Rectal smooth muscle tissue (tissue), 1 donor: ENCODE results near the gene TNFRSF9.
A peak's percentile ranks its signal among the peaks of the same experiment; 100 is the strongest.

Experiments used
- H3K27ac ChIP-seq: one replicate; pipeline ENCODE4 v1.7.0; 2013; ENCODE audit warnings: low read depth, low read length, inconsistent platforms
- H3K27me3 ChIP-seq: one replicate; pipeline ENCODE4 v1.7.0; 2013; ENCODE audit warnings: low read length; ENCODE audit not compliant: control insufficient read depth, insufficient read depth
- H3K36me3 ChIP-seq: one replicate; pipeline ENCODE4 v1.7.0; 2013; ENCODE audit warnings: low read length; ENCODE audit not compliant: control insufficient read depth, insufficient read depth
- H3K4me1 ChIP-seq: one replicate; pipeline ENCODE4 v1.7.0; 2013; ENCODE audit warnings: low read length; ENCODE audit not compliant: control insufficient read depth, insufficient read depth
- H3K4me3 ChIP-seq: one replicate; pipeline ENCODE4 v1.7.0; 2013; ENCODE audit warnings: low read length
- H3K9ac ChIP-seq: one replicate; pipeline ENCODE4 v1.7.0; 2013; ENCODE audit warnings: low read length

Gene TNFRSF9

DNA sequence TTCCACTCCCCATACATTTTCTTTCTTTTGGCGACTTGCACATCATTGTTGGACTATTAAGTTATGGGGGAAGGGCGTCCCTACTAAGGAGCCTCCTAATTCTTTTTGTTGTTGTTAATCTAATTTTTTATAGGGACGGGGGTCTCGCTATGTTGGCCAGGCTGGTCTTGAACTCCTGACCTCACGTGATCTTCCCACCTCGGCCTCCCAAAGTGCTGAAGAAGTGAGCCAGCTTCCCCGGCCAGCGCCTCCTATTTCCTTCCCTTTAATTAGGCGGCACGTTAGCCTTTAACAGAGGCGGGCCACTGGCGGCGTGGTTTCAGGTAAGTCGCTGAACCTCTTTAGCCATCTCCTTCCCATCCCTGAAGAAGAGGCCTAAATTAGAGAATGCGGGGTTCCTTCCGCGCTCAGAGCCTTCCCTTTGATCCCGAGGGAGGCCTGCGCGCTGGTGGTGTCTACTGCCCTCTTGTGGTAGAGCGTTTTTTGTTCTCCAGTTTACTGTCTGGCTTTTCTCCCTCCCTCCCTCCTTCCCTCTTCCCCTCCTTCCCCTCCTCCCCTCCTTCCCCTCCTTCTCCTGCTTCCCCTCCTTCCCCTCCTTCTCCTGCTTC, 38.1 kb downstream of the TNFRSF9 start:
- no peak overlapping the region for H3K9ac ChIP-seq
- H3K27me3 ChIP-seq = no peaks in the 10 kb centered on the region
- no peak overlapping the region for H3K27ac ChIP-seq
- H3K36me3 ChIP-seq = no peaks in the 10 kb centered on the region
- no peaks in the 10 kb centered on the region for H3K4me1 ChIP-seq
- H3K4me3 ChIP-seq = peak overlapping the region; percentile 55

DNA sequence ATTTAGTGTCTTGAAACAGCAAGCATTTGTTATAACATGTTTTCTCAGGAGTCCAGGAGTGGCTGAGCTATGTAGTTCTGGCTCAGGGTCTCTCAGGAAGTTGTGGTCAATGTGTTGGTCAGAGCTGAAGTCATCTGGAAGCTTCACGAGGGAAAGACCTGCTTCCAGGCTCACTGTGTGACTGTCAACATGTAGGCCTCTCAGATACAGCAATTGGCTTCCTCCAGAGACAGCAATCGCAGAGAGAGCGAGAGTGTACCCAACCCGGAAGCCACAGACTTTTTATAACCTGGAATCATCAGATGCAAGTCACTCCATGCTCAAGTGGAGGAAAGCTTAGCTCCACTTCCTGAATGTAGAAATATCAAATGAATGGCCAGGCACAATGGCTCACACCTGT, 40.9 kb downstream of the TNFRSF9 start:
- no peak overlapping the region for H3K9ac ChIP-seq
- H3K36me3 ChIP-seq = no peaks in the 10 kb centered on the region
- no peaks in the 10 kb centered on the region for H3K27me3 ChIP-seq
- H3K4me3 ChIP-seq = no peak overlapping the region
- H3K27ac ChIP-seq = no peak overlapping the region
- H3K4me1 ChIP-seq = no peaks in the 10 kb centered on the region

DNA sequence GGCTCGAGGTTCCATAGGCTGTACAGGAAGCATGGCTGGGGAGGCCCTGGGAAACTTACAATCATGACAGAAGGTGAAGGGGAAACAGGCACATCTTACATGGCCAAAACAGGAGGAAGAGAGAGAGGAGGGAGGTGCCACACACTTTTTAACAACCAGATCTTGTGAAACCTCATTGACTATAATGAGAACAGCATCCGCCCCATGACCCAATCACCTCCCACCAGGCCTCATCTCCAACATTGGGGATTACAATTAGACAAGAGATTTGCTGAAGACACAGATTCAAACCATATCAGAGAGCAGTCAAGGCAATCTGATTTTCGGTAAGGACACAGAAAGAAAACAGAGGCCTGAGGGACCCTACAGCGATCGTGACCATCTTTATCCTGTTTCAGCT, 41.7 kb downstream of the TNFRSF9 start:
- H3K9ac ChIP-seq = no peak overlapping the region
- no peaks in the 10 kb centered on the region for H3K4me1 ChIP-seq
- no peak overlapping the region for H3K4me3 ChIP-seq
- no peaks in the 10 kb centered on the region for H3K36me3 ChIP-seq
- H3K27ac ChIP-seq = no peak overlapping the region
- no peaks in the 10 kb centered on the region for H3K27me3 ChIP-seq

DNA sequence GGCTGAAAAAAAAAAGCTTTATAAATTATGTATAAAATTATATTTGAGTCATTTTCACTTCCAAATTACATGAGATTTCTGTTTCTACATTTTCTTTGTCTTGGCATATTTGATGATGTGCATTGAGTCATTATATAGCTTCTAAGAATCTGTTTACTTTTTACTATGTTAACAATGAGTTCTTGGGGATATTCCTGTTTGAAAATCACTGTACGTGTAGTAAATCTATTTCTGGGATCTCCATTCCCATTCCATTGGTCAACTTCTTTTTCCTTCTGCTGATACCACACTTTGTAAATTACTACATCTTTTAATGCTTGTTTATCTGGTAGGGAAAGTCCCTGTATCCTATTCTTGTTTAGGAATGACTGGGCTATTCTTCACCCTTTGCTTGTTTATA, 43.6 kb downstream of the TNFRSF9 start:
- H3K9ac ChIP-seq = no peak overlapping the region
- no peak overlapping the region for H3K4me3 ChIP-seq
- H3K4me1 ChIP-seq = no peaks in the 10 kb centered on the region
- no peaks in the 10 kb centered on the region for H3K27me3 ChIP-seq
- no peaks in the 10 kb centered on the region for H3K36me3 ChIP-seq
- H3K27ac ChIP-seq = no peak overlapping the region

DNA sequence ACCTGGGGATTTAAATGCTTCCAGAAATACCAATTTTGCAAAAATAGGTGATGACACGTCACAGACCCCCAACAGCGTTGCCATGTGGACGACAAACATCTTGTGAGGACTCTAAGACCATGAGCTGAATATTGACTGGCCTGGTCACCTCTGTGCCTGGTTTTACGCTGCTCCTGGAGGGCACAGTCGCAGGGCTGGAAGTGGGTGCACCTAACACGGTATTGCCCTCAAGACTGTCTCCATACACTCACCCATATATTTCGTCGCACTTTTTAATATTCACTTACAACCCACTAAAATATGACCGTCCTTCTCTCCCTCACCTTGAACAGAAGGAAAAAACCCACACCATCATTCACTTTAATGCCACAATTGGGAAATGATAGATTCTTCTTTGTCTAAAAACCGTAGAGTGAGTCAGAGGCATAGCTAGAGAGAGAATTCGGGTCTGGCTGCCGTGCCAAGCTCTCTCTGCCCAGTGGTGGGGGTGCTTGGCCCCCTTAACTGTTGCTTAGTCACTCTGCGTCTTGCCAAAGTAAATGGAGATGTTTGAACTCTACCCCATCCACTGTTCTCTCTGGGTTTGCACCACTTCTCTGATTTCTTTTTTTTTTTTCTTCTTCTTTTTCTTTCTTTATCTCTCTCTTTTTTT, 47.0 kb downstream of the TNFRSF9 start:
- Histone ChIP-seq H3K4me1 (no peaks in the 10 kb centered on the region), H3K27me3 (no peaks in the 10 kb centered on the region), H3K36me3 (no peaks in the 10 kb centered on the region), H3K9ac (no peak overlapping the region), H3K27ac (no peak overlapping the region), H3K4me3 (no peak overlapping the region)

DNA sequence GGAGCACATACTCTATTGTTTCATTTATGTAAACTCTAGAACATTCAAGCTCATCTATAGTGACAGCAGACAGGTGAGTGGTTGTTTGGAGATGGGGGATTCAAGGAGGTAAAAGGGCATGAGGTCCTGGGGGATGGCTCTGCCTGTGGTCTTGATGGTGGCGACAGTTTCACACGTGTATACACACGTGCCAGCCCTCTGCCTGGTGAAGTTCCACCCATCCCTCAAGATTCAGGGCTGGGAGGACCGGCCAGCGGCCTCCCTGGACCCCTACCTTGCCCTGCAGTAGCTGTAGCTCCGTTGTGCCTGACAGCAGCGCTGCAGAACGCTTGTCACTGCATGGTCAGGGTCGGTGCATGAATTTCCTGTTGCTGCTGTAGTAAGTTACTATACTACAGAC, 48.8 kb downstream of the TNFRSF9 start:
- H3K36me3 ChIP-seq = no peaks in the 10 kb centered on the region
- H3K4me3 ChIP-seq = no peak overlapping the region
- H3K27me3 ChIP-seq = no peaks in the 10 kb centered on the region
- H3K9ac ChIP-seq = no peak overlapping the region
- H3K27ac ChIP-seq = no peak overlapping the region
- H3K4me1 ChIP-seq = no peaks in the 10 kb centered on the region

DNA sequence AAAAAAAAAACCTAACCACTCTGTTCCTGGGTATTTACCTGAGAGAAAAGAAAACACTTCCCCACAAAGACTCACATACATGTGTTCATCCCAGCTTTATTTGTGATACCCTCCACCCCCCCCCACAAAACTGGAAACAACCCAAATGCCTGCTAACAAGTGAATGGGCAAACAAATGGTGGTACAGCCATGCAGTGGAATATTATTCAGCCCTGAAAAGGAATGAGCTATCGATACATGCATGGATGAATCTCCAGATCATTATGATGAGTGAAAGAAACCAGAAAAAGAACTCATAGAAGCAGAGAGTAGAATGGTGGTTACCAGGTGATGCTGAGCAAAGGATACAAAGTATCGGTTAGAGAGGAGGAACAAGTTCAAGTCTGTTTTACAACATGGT, 49.8 kb downstream of the TNFRSF9 start:
- no peak overlapping the region for H3K4me3 ChIP-seq
- H3K27ac ChIP-seq = no peak overlapping the region
- no peaks in the 10 kb centered on the region for H3K27me3 ChIP-seq
- H3K9ac ChIP-seq = no peak overlapping the region
- H3K4me1 ChIP-seq = no peaks in the 10 kb centered on the region
- no peaks in the 10 kb centered on the region for H3K36me3 ChIP-seq

DNA sequence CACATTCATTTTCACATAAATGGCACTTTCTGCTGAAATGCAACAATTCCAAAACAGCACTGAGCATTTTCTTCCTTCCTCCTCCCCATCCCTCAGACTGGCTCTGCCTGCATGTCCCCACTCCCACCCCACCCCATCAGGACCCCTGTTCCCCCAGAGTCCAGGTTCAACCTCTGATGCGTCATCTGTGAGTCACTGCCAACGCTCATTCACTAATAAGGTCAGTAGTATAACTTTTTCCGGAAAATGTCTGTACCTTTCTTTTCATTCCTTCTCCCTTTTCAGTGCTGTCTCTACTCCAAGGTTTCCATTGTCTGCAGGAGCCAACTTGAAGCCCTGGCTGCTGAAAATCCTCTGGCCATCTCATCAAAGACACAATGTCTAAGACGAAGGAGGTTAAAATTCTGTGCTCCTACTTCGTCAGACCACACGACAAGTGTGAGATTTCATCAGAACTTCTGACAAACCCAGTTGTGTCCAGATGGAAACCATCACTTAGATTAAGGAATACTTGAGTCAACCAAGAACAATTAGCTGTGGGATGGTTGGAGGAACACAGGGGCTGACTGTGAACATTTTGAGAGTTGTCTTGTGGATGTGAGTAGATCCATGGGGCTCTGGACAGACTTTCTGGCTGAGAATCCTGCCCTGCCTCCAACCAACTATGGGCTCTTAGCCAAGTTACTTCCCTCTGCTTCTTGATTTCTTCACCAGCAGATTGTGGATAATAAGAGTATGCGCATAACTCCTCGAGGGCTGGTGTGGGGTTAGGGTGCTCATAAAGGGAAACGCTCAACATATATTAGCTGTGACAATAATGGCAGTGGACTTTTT, 52.2 kb downstream of the TNFRSF9 start:
- no peaks in the 10 kb centered on the region for H3K27me3 ChIP-seq
- no peak overlapping the region for H3K9ac ChIP-seq
- no peak overlapping the region for H3K4me3 ChIP-seq
- no peaks in the 10 kb centered on the region for H3K36me3 ChIP-seq
- no peak overlapping the region for H3K27ac ChIP-seq
- no peaks in the 10 kb centered on the region for H3K4me1 ChIP-seq

DNA sequence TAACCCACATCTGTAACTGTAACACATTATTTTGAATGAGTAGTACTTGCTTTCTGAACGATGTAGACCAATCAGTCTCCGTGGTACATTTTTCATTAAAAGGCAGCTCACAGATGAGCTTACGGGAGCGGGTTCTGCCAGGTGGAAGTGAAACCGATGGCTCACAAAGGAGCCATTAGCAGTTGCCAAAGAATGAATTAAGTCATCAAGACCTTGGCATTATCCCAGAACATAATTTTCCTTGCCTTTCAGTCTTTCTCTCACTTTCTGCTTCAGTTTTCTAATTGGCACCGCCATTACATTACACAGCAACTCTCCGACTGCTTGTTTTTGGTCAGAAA, 54.3 kb downstream of the TNFRSF9 start:
- Histone ChIP-seq H3K27me3 (no peaks in the 10 kb centered on the region), H3K4me1 (no peaks in the 10 kb centered on the region), H3K4me3 (no peak overlapping the region), H3K9ac (no peak overlapping the region), H3K27ac (no peak overlapping the region), H3K36me3 (no peaks in the 10 kb centered on the region)

DNA sequence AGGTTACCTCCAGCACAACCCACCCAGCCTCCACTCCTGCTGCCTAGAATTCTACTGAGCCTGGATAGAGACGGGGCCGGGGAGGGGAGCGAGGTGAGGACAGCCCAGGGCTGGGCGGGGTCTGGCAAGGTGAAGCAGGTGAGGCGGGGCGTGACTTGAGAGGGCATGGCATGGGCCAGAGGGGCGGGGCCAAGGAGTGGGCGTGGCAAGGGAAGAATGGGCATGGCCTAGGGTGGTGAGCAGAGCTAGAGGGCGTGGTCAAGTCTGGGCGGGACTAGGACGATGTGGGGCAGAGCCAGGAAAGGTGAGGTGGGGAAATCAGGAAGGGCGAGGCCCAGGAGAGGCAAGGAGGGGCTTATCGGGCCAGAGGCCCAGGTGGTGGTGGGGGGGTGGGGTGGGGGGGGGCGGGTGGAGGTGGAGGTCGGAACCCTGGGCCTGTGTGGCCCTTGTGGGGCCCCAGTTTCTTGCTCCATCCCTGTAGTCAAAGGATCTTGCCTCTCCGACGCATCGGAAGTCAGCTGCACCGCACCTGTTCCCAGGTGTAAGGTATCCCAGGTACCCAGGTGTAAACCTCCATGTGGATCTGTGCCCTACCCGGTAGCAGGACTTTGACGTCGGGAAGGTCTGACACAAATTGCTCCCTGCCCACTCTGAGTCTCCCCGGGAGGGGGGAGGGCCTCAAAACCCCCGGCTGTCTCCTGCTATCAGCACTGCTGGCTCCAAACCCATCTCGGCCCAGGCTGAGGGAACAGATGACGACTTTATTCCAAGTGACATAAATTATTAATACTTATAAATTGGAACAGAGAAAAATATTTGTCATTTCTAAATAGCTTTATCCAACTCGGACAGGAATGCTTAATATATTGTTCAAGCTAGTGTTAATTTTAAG, 54.9 kb downstream of the TNFRSF9 start:
- Histone ChIP-seq H3K36me3 (no peaks in the 10 kb centered on the region), H3K27me3 (no peaks in the 10 kb centered on the region), H3K27ac (no peak overlapping the region), H3K9ac (no peak overlapping the region), H3K4me3 (no peak overlapping the region), H3K4me1 (no peaks in the 10 kb centered on the region)

DNA sequence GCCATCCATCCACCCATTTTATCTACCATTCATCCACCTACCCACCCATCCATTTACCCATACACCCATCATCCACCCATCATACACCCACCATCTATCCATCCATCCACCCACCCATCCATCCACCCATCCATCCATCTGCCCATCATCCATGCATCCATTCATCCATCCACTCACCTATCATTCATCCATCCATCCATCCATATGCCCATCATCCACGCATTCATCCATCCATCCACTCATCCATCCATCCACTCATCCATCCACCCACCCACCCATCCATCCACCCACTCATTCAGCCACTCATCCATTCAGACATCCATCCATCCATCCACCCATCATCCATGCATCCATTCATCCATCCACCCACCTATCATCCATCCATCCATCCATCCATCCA, 55.9 kb downstream of the TNFRSF9 start:
- H3K27ac ChIP-seq = no peak overlapping the region
- H3K4me3 ChIP-seq = no peak overlapping the region
- no peak overlapping the region for H3K9ac ChIP-seq
- no peaks in the 10 kb centered on the region for H3K36me3 ChIP-seq
- no peaks in the 10 kb centered on the region for H3K4me1 ChIP-seq
- H3K27me3 ChIP-seq = no peaks in the 10 kb centered on the region

DNA sequence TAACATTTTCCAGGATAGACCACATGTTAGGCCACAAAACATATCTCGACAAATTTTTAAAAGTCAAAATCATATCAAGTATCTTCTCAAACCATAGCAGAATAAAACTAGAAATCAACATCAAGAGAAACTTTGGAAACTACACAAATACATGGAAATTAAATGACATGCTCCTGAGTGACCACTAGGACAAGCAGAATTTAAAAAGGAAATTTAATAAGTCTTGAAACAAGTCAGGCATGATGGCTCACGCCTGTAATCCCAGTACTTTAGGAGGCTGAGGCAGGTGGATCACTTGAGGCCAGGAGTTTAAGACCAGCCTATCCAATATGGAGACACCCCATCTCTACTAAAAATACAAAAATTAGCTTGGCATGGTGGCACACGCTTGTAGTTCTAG, 61.4 kb downstream of the TNFRSF9 start:
- Histone ChIP-seq H3K4me3 (no peak overlapping the region), H3K9ac (no peak overlapping the region), H3K27ac (no peak overlapping the region), H3K36me3 (no peaks in the 10 kb centered on the region), H3K4me1 (no peaks in the 10 kb centered on the region), H3K27me3 (no peaks in the 10 kb centered on the region)
